Measurements from ENCODE around the gene HADHA.

Gene HADHA

DNA sequence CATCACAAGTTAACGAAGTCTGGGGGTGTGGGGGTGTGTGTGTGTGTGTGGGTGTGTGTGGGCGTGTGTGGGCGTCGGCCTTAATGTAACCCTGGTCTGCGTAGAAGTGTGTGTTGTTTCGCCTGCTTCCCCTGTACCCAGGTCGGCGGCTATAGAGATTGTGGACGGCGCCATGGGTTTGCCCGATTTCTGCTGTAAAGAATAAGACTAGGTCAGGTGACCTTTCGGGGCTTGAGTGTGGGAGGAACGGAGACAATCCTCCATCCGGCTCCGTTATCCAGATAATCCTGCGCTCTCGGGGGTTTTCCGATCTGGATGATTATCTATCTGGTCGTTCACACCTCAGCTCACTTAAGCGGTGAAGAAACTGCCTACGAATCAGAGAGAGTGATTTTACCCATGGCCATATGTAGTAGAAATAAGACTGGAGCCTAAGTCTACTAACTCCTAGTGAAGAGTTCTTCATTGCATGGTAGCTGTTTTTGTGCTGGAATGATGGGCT lies 850 bp upstream of the HADHA start:
- DNase-seq (ENCODE audit: low spot score) = peak; percentile 41

DNA sequence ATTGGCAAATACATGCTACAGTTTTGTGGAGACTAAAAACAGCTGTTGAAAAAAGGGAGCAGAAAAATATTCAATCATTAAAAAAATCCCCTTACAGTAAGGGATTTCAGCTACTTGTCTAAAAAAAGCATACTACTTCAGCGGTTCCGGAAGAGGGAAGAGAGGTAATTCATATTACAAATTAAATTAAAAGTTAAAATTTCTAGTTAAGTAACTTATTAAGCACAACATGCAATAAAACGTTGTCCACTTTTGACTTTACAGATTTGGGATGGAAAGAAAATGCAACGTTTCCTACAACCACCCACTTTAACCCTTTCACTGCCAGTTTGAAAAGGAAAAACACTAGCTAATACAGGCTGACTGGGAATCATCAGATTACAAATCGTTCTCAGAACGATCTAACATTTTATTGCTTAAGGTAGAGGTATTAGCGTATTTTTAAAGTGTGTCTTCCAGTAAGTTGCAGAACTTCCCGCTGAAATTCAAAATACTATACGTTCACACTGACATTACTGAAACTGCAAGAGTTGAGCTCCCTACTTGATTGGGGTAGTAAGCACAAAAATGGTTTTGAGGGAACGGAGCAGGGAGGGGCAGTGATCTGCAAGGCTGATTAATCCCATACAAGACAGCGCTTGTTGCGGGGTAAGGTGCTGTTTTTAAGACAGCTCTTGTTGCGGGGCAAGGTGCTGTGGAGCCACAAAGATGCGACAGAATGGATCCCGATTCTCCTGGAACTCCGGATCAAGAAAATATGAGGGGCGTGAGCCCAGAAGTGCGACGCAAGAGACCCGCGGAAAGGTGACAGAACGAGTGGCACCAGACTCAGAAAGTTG lies 743 bp downstream of the HADHA start:
- no peak for DNase-seq (ENCODE audit: low spot score)

DNA sequence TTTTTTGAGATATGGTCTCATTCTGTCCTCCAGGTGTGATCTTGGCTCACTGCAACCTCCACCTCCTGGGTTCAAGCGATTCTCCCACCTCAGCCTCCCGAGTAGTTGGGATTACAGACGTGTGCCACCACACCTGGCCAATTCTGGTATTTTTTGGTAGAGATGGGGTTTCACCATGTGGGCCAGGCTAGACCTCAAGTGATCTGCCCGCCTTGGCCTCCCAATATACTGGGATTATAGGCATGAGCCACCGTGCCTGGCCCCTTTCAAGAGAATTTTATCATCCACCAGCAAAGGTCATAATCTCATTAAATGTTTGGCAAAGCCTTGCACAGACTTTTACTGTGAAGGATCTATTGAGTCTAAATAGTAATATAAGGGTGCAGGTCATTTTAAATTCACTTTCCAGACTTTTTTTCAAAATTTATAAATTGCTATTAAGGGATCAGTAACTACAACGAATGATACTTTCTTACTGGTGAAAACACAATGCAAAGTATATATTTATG lies 2.5 kb downstream of the HADHA start:
- no peak for DNase-seq (ENCODE audit: low spot score)

- DNase-seq (ENCODE audit: low spot score) = no peak
Observed at GRCh38 chr2:26238311-26238958, 6.0 kb downstream of the HADHA start.

GRCh38 chr2:26237868-26238267 lies 6.6 kb downstream of the HADHA start:
- no peak for DNase-seq (ENCODE audit: low spot score)

DNA sequence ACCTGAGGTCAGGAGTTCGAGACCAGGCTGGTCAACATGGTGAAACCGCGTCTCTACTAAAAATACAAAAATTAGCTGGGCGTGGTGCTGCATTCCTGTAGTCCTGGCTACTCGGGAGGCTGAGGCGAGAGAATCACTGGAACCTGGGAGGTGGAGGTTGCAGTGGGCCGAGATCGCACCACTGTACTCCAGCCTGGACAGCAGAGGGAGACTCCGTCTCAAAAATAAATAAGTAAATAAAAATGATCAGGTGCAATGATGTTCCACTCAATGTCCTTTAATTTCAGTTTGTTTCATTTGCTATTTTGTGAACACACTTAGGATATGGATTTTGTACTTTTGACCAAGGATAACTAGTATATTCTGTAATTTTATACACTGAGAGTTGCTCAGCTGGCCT lies 9.3 kb downstream of the HADHA start:
- DNase-seq (ENCODE audit: low spot score) = no peak

- DNase-seq (ENCODE audit: low spot score) = no peak
Observed at GRCh38 chr2:26230806-26231205, 13.6 kb downstream of the HADHA start.

- DNase-seq (ENCODE audit: low spot score) = no peak
Observed at GRCh38 chr2:26229595-26229994, 14.8 kb downstream of the HADHA start.

DNA sequence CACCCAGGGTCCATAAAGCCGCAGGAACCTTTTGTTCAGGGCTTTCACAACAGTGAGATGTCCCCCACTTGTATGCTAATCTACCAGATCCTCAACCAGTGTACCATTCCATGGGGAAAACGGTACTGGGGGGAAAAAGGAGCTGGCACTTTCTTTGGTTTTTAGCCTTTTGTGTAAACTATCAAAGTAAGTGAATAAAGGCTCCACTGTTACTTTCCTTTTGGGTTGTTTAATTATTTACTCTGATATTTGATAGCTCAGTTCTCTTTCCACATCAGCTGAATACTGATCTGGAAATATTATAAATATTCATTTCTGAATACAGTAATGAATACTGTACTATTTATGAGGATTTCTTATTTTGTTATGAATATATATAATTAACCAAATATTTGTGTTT lies 20.3 kb downstream of the HADHA start:
- no peak for DNase-seq (ENCODE audit: low spot score)

DNA sequence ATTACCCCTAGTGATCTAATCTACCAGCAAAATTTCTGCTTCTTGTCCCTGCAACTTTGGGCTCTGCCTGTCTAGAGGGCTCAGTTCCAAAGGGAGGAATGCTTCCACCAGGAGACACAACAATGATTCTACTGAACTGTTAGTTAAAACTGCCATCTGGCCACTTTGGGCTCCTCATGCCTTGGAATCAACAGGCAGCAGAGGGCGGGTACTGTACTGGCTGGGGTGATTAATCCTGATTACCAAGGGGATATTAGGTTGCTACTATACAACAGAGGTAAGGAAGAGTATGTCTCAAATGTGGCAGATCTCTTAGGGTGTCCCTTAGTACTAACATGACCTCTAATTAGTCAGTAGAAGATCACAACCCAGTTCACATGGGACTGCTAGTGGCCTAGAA lies 21.4 kb downstream of the HADHA start:
- DNase-seq (ENCODE audit: low spot score) = no peak

DNA sequence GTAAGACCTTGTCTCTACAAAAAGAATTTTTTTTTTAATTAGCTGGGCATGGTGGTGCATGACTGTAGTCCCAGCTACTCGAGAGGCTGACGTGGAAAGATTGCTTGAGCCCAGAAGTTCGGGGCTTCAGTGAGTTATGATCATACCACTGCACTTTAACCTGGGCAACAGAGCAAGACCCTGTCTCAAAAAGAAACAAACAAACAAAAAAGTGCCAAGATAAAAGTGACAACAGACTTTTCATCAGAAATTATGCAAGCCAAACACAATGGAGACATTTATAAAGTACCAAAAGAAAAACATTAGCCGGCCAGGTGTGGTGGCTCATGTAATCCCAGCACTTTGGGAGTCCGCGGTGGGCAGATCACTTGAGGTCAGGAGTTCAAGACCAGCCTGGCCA lies 26.7 kb downstream of the HADHA start:
- DNase-seq (ENCODE audit: low spot score) = no peak

DNA sequence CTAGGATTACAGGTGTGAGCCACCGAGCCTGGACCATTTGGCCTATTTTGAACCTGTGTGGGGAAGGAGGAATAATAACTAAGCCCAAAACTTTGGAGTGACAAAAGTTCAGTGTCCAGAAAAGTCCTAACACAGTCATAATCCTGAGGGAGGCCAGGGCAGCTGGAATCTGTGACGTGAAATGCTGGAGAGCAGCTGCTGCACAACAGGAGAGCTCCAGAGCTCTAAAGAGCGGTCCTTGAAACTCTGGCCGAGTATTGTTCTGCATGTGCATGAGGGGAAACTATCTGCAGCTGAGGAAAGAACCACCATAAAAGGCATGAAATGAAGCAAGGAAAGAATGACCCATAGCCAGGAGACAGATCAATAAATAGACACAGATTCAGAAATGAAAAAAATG lies 27.8 kb downstream of the HADHA start:
- no peak for DNase-seq (ENCODE audit: low spot score)

GRCh38 chr2:26215833-26216232 lies 28.6 kb downstream of the HADHA start:
- DNase-seq (ENCODE audit: low spot score) = no peak

DNA sequence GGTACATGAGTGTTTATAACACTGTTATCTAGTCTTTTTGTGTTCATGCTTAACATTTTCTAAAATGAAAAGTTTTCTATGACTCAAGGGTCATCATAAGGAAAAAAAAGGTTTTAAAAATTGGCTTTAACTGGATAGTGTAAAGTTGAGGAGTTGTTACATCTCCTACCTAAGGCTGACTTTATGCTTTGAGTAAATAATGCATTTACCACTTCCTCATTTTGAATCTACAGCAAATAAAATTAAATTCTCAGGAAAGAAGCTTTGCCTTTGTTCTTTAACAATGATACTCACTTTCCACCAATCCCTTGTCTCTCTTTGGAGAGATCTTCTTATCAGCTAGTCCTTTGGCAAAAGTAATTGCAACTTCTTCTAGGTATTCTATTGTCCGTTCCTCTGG lies 29.7 kb downstream of the HADHA start:
- no peak for DNase-seq (ENCODE audit: low spot score)

GRCh38 chr2:26212011-26212410 lies 32.4 kb downstream of the HADHA start:
- DNase-seq (ENCODE audit: low spot score) = no peak

DNA sequence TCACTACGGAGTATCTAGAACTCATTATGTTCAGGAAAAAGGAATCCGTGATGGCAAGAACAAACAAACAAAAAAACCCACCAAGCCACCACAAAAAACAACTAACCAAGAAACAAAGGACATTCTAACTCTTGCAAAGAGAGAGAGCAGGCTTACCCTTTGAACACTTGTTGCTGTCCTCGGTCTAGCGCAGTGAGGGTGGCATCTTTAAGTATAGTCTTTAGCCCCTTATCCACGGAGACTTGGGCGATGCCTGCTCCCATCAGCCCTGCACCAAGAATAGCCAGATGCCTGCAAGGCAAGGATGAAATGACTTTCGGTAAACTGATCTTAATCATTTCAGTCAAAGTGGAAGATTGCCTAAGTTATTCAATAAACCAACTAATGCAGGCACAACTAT lies 40.5 kb downstream of the HADHA start:
- DNase-seq (ENCODE audit: low spot score) = no peak

DNA sequence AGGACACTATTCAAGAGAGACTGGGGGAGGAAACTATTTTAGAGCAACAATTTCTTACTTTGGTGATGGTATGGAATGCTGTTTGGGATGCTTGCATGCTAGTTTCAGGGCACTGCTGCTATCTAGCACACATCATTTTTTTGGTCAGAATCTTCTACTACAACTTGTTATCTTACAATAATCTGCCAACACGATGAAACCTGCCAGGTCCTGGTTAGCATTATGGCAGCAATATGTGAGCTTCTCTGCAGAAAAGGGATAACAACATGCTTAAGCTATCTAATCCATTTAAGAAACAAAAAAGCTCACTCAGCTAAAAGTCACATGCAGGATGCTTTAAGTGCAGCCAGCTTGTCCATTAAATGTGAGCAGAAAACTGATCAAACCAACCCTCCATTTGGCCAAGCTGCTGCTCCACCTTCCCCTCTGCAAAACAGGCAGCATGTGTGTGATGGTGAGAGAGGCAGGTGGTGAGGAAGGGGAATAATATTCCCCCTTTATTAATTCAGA lies 41.4 kb downstream of the HADHA start:
- DNase-seq (ENCODE audit: low spot score) = no peak

- DNase-seq (ENCODE audit: low spot score) = no peak
Observed at GRCh38 chr2:26197516-26197915, 46.9 kb downstream of the HADHA start.

GRCh38 chr2:26196683-26197418 lies 47.6 kb downstream of the HADHA start:
- no peak for DNase-seq (ENCODE audit: low spot score)

DNA sequence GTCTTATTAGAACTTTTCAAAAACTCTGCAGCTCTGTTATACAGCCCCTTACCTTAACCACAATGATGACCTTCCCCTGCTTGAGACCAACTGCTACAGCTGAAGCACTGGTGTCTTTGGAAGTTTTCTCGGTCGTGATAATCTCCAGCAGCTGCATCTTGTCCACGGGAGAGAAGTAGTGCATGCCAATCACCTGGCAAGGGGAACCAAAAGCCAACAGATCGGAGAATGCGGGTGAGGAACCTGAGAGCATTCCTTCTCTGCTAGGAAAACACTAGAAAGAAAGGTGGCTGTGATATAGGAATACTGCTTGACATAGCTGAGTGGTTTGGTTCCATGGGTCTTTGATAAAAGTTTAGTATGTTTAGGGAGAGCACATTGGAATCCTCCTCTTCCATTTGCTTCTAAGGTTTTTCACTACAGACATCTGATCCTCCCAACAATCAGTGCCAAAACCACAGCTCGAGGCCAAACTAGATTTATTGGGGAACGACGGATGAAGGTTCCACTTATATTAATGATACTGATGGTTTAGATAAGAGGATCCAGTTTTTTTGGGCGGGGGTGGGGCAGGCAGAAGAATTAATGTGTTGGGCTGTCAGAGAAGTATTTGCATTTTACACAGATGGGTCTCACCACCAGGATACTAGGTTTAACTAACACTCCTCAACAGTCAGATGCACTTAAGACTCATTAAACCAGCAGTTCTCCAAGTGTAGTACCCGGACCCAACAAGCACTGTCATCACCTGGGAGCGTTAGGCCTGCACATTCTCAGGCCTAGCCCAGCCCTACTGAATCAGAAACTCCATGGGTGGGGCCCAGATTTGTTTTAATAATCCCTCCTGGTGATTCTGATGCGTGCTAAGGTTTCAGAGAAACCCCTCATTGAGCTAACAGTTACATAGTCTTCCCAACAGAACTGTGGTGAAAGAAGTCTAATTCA lies 49.1 kb downstream of the HADHA start:
- DNase-seq (ENCODE audit: low spot score) = no peak

- DNase-seq (ENCODE audit: low spot score) = no peak
Observed at GRCh38 chr2:26193578-26194231, 50.7 kb downstream of the HADHA start.

All from iPS-NIHi11 (cell line).